ENCODE data around the gene STXBP2.

- TF ChIP-seq POLR2A (IDR thresholded peaks at IDR 0.05) (no peak), CTCF (IDR thresholded peaks at IDR 0.05) (no peak)
These were observed 47.1 kb upstream of the STXBP2 start for GRCh38 chr19:7589822-7590221.

All from uterus (tissue), 2 donors.